Stimulated activated CD8-positive, alpha-beta memory T cell treated with anti-CD3 and anti-CD28 coated beads, Interleukin-4, amount 100 ng/mL, for 4 hours (primary cell): ENCODE data around the gene LETMD1.

Experiments used
- DNase-seq, 2 donors: peaks; one replicate each; pipeline ENCODE4 v3.0.0-alpha.2; 2020; ENCODE audit warnings: low read depth in 2 of 2, low spot score in 1 of 2

LETMD1 gene

DNA sequence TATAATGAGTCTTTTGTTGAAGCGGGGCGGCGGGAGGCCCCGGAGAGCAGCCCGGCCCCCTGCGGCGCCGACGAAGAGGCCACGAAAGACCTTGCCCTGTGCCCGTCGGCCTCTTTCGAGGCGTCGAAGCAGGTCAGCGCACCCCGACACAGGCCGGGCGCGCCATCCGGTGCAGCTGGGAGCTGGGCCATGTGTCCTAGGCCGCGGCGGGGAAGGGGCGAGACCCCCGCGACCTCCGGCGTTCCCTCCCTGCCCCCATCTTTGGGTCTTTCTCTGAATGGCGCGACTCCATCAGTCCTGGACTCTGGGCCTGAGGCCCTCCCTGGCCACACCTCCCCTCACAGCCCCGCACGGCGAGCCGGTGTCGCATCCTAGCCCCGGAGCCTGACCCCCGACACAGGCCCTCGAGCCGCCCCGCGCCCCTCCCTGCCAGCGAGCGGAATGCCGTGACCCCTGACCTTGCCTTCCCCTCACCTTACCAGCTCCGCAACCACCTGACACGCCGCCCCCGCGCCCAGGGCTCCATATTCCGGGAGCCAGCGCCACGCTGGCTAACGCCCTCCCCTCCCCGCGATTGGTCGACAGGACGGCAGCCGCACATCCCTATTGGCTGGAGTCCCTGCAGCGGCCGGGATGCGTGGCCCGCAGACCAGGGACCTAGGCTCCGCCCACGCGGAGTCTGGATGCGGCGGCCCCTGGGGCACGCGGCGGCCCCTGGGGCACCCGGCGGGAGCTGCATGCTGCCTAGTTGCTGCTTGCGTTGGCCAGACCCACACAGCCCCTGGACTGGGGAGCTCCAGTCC, 22.1 kb upstream of the LETMD1 start, which contains the start of gene SLC11A2:
Gene SLC11A2, minus strand, starts transcription at position 549 of the 803 bp plus-strand sequence. CDS start 15,656 bp downstream, outside the sequence.
- DNase-seq, result peak; percentile 68 to 84

DNA sequence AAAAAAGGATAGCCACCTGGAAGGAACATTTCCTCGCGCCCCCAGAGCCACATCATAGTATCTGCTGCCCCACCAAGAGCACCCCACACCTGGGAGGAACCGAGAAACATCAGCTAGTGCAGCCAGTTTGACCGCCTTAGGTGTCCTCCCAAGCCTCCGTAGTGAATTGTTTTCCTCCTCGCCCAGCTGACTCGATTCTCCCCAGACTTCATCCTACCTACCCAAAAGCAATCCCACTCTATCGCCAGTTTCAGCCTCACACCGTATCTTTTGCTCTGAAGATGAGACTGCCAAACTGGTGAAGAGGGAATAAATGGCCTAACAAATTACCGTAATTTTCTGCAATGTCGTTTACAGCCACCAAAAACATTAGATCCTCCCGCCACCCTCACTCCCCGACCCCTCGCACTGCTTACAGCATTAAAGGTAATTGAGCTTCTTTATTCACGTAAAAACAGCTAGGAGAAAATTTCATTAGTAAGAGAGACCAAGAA, 20.7 kb upstream of the LETMD1 start:
- DNase-seq, result no peak

DNA sequence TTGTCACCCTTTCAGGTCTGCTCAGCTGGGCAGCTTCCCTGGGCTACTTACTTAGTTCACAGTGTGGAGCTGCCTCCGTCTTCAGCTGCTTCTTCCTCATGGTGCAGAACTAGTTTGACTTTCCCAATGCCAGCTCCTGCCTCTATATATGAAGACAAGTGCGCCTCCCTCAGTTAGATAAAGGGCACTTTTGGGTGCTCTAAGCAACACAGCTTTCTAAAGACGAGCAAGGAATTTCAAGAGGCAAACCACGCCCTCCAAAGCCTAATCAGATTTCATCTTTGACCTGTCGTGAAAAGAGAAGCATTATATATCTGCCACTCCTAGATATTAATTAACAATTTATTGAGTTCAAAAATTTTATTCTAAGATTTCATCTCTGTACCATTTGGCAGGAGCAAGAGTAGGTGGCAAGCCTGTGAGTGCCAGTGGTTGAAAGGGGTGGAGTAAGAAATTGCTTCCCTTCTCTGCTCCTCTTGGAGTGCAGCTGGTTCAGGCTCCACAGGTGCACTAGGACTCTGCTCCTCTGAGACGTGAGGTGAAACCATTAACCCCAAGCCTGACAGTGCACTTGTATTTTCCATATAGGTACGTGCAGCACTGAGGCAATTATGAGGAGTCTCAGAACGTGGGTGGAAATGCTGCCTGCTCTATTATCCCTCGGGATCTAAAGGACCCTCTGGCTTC, 19.9 kb upstream of the LETMD1 start:
- no peak for DNase-seq

DNA sequence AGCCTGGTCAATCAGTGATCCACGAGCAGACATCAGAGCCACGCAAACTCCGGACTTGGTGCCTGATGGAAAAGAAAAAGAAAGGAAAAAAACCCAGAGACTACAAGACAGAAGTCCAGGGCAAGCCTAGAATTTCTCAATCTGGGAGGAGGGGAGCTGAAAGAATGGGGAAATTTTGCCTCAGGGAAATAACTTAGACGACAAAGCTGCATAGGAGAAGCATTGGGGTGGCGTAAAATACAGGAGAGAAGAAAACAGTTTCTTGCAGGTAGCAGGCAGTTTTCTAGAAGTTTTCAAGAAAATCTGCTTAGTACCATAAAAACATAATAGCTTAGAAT, 19.3 kb upstream of the LETMD1 start:
- DNase-seq, result no peak

DNA sequence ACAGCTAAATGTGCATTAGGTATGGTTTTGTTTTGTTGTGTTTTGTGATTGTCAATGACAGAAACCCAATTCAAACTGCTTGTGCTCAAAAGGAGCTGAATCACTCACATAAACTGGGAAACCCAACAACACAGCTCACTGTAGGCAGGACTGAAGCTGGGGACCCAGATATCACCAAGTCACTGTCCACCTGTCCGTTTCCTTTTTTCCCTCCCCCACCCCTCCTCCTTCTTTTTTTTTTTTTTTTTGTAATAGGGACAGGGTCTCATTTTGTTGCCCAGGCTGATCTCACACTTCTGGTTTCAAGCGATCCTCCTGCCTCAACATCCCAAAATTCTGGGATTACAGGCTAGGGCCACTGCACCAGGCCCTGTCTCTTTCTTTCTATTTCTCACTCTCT, 15.1 kb upstream of the LETMD1 start:
- no peak for DNase-seq

DNA sequence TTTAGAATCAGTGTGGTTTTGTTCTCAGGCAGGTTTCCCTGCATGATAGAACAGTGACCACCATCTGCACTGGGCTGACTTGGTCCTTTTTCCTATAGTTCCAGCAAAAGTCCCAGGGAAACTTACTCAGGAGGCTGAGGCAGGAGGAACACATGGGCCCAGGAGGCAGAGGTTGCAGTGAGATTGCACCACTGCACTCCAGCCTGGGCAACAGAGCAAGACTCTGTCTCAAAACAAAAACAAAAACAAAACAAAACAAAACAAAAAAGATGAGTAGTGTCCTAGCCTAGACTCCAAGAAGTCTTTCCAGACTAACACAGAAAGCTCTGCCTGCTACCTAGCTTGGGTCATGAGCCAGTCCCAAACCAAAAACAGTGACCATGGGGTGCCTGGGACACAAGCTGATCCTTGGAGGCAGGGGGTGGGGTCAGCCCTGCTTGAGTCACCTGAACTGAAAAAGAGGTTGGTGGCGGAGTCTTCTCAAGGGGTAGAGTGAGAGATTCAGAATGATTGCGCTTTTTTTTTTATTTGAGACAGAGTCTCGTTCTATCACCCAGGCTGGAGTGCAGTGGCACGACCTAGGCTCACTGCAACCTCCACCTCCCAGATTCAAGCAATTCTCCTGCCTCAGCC, 14.6 kb upstream of the LETMD1 start:
- DNase-seq, result no peak

DNA sequence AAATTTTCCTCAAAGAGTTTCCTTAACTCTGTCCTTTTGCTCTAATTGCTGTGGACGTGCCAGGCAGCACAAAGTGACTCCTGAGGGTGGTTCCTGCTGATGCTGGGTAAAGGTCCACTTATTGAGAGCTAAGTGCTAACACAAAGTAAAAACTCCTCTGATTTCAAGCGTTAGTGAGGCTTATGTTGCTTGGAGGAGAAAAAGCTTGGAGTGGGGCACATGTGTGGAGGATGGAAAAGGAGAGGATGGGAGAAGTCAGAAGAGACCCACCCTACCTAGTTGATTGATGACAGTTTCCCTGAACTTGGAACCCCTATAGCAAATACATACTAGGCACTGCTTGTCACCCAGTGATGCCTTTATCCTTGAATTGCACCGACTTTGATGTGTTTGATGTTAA, 11.8 kb upstream of the LETMD1 start:
- DNase-seq, result no peak

DNA sequence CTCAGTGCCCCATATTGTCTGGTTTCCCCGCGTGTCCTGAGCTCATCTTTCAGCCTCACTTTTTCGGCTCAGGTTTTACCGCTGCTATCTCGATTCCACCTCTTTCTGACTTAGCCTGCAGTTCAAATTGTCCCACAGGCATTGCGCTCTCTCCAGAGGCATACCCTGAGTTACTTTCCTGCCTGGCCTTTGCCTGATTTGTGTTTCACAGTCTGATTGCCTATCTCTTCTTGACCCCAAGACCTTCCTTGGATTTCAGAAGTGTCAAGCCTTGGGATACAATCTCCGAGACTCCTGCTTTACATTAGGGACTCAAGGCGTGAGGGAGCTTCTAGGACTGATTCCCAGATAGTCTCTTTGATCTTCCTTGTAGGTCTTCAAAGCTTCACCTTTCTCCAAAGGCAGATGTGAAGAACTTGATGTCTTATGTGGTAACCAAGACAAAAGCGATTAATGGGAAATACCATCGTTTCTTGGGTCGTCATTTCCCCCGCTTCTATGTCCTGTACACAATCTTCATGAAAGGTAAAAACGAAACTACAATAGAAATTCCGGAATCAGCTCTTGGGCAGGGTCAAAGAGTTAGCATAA, 629 bp downstream of the LETMD1 start:
- DNase-seq, result no peak

DNA sequence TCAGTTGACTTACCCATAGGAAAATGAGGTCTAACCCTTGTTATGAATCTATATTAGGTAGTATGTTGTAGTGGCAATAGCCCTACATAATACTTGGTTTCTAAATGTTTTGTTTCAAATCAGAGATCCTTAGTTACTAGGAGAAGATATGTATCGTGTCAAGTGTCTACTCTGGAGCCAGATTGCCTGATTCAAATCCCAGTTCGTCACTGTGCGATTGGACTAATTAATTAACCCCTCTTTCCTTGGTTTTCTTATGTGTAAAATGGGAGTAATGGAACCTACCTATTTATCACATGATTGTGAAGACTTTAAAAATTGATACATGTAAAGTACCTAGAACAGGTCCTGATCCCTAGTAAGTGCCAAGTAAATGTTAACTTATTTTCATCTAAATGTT, 1.4 kb downstream of the LETMD1 start:
- DNase-seq, result no peak

DNA sequence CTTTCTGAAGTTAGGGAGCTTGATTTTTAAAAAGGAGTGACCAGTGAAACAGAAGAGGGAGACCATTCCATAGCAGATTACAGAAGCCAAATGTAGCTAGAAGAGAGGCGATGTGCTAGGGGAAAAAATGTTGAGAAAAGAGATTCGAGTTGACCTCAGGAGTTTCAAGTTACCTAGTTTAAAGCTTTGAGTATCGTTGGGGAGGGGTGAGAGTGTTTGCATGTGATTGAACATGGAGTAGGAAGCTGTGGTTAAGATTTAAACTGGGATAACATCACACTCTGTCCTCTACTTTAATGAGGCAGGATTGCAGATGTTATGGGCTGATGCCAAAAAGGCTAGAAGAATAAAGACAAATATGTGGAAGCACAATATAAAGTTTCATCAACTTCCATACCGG, 3.7 kb downstream of the LETMD1 start:
- DNase-seq, result no peak

DNA sequence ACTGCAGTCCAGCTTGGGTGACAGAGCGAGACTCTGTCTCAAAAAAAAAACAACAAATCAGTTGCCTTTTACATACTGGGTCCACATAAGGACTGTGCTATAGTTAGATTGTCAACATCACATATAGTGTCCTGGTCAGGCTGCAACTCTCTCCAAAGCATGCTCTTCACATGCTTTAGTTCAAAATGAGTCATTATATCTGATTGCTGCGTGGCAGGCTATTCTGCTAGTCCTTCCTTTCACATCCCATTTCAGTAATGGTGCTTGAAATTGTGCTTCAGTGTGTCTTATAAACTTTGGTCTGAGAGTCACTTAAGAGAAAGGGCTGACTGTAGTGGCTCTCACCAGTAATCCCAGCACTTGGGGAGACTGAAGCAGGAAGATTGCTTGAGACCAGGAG, 6.9 kb downstream of the LETMD1 start:
- no peak for DNase-seq

DNA sequence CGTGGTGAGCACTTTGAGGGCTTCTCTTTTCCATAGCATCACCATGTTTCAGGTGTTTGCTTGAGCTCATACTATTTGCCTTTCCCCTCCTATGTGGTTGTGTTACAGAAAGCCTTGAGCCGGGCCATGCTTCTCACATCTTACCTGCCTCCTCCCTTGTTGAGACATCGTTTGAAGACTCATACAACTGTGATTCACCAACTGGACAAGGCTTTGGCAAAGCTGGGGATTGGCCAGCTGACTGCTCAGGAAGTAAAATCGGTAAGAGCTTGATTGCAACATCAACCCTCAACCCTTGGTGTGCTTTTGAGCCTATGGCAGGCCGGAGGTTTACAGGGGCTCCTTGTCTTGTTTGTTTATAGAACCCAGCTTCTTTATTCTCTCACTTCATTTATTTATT, 8.1 kb downstream of the LETMD1 start:
- DNase-seq, result no peak

DNA sequence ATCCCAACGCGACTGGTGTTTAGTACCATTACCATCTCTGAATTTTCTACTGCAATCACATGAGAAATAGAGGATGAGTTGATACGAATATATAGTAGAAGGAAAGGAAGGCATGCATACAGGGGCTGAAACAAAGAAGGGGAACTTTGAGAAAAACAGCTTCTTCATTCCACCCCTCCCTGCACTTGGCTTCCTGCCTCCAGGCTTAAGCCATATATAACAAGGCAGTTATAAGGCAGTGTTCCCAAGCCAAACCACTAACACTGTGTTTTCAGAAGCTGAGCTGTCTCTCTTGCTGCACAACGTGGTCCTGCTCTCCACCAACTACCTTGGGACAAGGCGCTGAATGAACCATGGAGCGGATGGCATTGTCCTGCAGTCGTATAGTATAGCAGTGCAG, 11.0 kb downstream of the LETMD1 start:
- no peak for DNase-seq

DNA sequence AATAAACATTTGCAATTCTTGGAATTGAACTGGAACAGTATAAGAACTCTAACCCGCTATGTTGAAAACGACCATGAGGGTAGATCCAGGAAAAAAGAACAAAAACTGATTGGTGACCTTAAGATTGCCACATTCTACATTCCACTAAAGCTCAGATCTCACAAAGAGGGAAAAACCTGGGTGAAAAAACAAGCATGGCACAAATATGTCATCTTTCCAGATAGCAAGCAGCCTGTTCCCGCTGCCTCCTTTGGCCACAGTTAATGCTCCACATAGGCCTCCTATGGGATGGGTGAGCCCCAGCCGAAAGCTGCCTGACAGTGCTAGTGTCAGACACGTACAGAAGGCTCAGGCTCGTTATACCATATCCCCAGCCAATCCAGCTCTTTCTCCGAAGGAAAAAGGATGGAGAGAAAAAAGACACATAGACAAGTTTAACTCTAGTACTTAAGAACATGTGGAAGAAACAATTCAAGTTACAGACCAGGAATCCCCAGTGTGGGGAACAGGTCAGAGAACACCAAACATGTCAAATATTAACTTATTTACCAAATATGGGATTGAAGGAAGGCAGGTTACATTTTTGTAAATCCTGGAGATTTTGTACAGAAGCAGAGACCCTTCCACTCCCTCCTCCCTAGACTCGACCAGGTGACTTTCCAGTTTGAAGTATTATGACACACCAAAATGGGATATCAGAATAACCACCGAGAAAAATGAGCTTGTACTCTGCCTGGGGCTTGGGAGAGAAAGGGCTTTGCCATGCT, 14.7 kb downstream of the LETMD1 start:
- no peak for DNase-seq

DNA sequence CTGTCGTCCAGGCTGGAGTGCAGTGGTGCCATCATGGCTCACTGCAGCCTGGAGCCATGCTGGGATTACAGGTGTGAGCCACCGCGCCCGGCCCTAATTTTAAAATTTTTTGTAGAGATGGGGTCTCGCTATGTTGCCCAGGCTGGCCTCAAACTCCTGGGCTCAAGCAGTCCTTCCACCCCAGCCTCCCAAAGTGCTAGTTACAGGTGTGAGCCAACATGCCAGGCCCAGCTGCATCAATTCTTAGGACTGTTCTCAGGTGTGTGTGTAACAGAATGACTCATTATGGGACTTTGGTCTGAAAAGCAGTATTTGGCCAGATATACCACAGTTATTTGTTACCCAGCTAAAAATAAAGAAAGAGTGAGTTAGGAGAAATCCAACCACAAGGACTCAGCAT, 17.4 kb downstream of the LETMD1 start:
- DNase-seq, result no peak

DNA sequence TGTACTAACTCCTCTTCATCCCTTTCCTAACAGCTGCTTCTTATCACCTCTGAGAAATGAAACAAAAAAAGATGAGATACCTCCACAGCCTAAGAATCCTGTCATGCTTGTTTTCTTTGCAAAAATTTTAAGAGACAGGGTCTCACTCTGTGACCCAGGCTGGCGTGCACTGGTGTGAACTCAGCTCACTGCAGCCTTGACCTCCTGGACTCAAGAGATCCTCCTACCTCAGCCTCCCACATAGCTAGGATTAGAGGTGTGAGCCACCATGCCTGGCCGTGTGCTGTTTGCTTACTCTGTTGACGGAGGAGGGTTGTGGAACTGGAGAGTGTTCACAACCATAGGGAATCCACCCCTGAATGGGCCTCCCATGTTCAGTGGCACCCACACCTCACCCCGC, 19.1 kb downstream of the LETMD1 start:
- no peak for DNase-seq

DNA sequence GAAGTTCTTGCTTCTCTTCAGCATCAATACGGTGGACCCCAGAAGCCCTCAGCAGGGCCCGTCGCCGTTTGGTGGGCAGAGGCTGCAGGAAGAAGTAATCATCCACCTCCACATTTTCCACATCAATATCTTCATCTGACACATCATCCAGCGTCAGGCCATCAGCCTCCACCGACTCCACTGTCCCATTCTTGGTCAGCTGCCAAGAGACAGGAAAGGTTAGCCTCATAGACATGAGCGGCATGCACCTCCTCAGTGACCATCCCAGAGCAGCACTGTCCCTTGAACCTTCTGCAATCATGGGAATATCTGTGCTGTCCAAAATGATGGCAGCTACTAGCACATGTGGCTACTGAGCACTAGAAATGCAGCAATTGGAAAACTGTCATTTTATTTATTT, 19.6 kb downstream of the LETMD1 start:
- DNase-seq, result no peak

DNA sequence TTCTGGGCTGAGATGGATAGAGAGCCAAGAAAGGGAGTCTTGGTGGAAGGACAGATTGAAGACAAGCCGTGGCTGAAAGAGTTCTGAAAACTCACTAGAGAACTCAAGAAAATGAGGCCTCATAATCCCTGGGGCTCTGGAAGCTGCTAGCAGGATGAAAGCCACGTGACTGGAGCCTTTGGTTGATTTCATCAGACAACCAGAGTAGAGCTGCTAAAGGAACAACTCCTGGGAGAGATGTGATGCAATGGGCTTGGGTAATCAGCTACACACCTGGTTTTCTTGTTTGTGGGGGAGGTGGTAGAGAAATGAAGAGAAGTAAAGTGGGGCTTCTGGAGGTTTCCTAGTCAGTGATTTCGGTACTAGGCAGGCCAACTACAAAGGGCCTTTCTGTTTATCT, 21.9 kb downstream of the LETMD1 start:
- no peak for DNase-seq

DNA sequence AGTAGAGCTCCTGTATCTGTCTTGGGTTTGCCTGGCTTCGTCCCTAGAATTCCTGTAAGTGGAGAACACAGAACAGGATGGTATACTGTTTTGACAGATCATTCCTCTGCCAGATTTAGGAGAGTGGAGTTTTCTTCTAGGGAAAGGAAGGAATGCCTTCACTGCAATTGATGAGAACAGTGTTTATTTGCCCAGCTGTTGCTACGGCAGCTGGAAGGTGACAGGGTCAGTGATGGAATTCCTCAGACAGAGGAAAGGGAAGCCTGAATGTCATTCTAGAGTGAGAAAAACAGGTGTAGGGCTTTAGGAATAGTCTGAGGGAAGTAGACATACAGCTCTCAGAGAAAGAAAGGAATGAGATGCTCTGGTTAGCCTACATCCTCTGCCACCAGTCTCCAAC, 23.5 kb downstream of the LETMD1 start:
- DNase-seq, result no peak

DNA sequence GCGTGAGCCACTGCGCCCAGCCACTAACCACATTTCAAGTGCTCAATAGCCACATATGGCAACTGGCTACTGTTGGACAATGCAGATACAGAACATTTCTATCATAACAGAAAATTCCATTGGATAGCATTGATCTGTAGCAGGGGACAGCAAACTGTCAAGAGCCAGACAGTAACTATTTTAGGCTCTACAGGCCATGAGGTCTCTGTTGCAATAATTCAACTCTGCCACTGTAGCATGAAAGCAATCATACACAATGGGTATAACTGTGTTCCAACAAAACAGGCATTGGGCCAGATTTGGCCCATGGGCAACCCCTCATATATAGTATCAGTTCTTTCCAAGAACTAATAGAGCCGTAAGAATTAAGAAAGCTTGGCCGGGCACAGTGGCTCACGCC, 27.3 kb downstream of the LETMD1 start:
- no peak for DNase-seq
